Skeletal muscle cell (primary cell): Measurements from ENCODE around the gene BOK.
A peak's percentile ranks its signal among the peaks of the same experiment; 100 is the strongest.
"Not testable (repeated sequence)": the region's sequence is repeated elsewhere in the genome, so short reads cannot be mapped to it uniquely, and the experiment has no call there.

ENCODE experiments used
- DNase-seq: peaks from one replicate; pipeline ENCODE4 v3.0.0-alpha.2; 2010; ENCODE audit warnings: low read depth
- H3K4me3 ChIP-seq: 2 replicates; pipeline ENCODE4 v1.5.1; 2011; ENCODE audit warnings: low read depth, mild to moderate bottlenecking, control low read depth, low read length, moderate library complexity

BOK gene

DNA sequence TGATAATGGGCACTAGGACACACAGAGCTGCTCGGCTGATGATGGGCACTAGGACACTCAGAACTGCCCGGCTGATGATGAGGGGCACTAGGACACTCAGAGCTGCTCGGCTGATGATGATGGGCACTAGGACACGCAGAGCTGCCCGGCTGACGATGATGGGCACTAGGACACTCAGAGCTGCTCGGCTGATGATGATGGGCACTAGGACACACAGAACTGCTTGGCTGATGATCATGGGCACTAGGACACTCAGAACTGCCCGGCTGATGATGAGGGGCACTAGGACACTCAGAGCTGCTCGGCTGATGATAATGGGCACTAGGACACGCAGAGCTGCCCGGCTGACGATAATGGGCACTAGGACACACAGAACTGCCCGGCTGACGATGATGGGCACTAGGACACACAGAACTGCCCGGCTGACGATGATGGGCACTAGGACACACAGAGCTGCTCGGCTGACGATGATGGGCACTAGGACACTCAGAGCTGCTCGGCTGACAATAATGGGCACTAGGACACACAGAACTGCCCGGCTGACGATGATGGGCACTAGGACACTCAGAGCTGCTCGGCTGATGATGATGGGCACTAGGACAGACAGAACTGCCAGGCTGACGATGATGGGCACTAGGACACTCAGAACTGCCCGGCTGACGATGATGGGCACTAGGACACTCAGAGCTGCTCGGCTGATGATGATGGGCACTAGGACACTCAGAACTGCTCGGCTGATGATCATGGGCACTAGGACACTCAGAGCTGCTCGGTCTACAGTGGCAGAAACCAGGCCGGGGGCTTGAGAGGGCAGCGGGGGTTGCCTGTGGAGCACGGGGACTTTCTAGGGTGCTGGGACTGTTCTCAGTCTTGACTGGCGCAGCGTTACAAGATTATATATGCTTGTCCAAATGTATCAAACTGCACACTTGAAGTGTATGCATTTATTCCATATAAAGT lies 32.2 kb downstream of the BOK start:
- not testable (repeated sequence) for H3K4me3 ChIP-seq, DNase-seq

GRCh38 chr2:241592126-241592845 lies 33.7 kb downstream of the BOK start:
- no peak overlapping the region for H3K4me3 ChIP-seq
- DNase-seq: no peak

GRCh38 chr2:241593271-241593670 lies 34.7 kb downstream of the BOK start:
- no peak overlapping the region for H3K4me3 ChIP-seq
- no peak for DNase-seq

DNA sequence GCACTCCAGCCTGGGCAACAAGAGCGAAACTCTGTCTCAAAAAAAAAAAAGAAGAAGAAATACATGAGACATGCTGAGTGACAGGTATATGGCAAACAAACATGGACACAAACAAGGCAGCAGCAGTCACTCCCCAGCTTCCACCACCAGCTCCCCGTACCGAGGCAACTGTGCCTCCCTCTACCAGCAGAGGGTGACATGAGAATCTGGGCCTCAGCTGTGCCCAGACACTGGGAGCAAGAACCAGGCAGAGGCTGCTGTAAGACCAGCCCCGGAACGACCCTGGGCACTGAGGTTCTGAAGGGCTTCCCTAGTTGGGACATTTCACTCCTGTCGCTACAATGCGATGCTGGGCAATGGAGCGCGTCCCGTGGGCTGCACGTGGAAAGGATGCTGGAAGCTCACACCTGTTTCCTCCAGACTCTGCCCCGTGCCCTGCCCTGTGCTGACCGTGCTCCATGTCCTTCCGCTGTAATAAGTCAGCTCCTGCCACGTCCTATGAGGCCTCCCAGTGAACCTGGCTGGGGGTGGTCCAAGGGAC lies 37.1 kb downstream of the BOK start:
- no peak overlapping the region for H3K4me3 ChIP-seq
- no peak for DNase-seq

DNA sequence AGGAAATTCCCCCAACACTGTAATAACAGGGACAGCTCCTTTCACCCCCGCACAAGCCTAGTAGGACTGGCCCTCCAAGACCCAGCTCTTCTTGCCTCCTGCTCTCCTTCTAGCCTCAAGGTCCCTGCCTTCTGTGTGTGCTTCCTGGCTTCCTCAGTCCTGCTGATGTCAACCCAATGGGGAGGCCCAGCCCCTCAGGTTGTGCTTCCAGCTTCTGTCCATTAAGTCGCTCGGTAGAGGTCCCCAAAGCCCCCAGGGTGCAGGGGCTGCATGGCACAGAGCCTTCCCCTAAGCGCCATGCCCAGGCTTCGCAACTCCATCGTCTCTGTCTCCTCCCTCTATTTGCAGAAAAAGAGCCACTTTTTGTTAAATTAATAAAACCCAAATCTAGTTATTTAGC lies 39.0 kb downstream of the BOK start:
- DNase-seq: no peak
- no peak overlapping the region for H3K4me3 ChIP-seq

GRCh38 chr2:241598061-241598460 lies 39.5 kb downstream of the BOK start:
- peak; percentile 35 for DNase-seq
- no peak overlapping the region for H3K4me3 ChIP-seq

DNA sequence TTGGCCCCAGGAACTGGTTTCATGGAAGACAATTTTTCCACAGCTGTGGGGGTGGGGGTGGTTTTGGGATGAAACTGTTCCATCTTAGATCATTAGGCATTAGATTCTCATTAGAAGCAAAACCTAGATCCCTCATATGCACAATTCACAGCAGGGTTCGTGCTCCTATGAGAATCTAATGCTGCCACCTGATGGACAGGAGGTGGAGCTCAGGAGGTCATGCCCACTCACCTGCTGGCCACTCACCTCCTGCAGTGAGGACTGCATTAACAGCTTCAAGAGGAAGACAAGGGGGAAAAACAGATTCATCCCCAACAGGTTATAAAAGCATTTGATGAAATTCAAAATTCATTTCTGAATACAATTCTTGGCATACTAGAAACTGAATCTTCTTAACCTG lies 39.9 kb downstream of the BOK start:
- DNase-seq: no peak
- H3K4me3 ChIP-seq: no peak overlapping the region

DNA sequence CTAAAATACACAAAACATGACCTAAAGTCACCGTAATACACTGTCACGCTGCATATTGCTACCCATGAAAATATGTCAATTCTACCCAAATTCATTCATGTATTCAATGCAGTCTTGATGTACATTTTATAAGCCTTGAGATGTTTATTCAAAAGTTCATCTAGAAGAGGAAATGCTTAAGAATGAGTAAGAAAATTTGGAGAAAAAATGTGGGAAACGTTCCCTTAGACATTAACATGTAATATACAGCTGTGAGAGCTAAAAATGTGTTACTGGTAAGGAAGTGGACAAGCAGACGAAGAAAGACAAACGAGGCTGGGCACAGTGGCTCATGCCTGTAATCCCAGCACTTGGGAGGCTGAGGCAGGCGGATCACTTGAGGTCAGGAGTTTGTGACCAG lies 41.1 kb downstream of the BOK start:
- H3K4me3 ChIP-seq: no peak overlapping the region
- DNase-seq: no peak

DNA sequence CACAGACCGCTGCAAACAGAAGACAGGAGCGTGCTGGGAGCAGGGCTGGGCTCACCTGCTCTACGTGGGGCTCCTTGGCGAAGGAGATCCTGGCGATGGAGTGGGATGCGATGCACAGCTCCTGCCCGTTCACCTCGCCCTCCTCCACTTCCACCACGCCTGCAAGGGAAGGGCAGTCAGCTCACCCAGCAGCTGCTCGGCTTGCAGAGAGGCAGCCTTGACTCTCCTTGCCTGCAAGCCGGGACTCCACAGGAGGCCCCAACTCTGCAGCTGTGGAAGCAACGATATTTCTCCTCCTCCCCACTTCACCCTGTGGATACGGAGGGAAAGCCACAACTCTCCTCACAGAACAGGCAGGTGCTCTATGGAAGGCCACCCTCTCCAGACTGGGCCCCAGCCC lies 43.3 kb downstream of the BOK start:
- no peak for DNase-seq
- no peak overlapping the region for H3K4me3 ChIP-seq

GRCh38 chr2:241602720-241603119 lies 44.2 kb downstream of the BOK start:
- DNase-seq: no peak

GRCh38 chr2:241603686-241604085 lies 45.1 kb downstream of the BOK start:
- no peak overlapping the region for H3K4me3 ChIP-seq
- DNase-seq: no peak

More at GRCh38 chr2:241602720-241603119, 44.2 kb downstream of the BOK start:
- H3K4me3 ChIP-seq: no peak overlapping the region

DNA sequence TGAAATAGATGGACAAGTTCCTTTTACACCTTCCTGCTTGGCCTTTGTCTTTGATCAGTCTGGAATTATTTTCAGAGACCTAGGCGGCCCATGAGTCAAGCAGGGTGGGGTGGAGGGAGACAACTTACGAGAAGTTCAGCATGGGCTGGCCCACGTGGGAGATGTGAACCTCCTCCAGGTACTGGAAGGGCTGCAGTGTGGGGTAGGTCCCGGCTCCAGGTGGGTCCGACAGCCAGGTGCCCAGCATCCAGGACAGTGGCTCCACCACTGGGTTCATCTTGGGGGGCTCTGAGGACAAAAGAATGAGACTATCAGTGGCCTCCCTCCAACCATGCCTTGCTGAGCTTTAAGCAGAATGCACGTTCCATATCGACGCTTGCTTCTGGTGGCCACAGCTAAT lies 47.6 kb downstream of the BOK start:
- no peak for DNase-seq

GRCh38 chr2:241607162-241607885 lies 48.8 kb downstream of the BOK start:
- no peak for DNase-seq
- H3K4me3 ChIP-seq: no peak overlapping the region

More for the DNA sequence above, 47.6 kb downstream of the BOK start:
- H3K4me3 ChIP-seq: no peak overlapping the region

- H3K4me3 ChIP-seq: no peak overlapping the region
Measured at GRCh38 chr2:241608881-241609280, 50.3 kb downstream of the BOK start.

DNA sequence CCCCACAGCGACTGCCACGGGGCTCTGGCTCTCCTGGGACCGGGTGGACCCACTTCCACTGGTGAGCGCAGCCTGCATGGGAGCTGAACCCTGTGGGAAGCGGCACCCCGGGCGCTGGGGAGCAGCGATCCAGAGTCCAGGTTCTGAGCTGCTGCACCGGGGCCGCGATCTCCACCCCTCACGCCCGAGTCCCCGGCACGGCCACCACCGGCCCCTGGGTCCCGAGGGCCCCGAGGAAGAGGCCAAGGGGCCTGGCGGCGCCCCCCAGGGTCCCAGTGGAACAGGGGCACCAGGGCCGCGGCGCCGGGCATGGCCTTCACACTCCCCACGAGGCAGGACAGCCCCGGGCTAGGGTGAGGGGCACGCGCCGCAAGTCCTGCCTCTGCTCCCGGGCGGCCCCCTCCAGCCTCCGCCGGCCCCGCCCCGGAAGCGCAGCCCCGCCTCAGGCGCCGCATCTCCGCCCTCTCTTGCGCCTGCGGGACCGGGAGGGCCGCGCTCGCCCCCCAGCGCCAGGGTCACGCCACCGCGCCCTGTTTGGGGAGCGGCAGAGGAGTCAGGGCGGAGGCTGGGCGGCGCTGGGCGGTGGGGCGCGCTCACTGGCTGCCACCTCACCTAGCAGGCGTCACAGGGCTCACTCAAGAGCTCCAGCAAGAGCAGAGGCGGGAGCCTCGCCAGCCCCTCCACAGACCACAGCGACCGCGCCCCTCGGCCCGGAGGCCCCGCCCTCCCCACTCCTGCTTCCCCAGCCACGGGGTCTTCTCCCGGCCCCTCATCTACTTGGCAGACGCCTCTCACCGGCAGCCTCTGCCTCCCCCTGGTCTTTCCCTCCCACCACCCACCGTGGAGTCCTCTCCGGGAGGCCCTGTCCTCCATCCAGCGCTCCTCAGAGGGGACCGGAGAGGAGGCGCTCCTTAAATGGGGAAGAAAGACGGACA lies 51.6 kb downstream of the BOK start:
- DNase-seq: peak; percentile 50
- H3K4me3 ChIP-seq: peak overlapping the region; percentile 56

More at GRCh38 chr2:241608881-241609280, 50.3 kb downstream of the BOK start:
- DNase-seq: no peak

DNA sequence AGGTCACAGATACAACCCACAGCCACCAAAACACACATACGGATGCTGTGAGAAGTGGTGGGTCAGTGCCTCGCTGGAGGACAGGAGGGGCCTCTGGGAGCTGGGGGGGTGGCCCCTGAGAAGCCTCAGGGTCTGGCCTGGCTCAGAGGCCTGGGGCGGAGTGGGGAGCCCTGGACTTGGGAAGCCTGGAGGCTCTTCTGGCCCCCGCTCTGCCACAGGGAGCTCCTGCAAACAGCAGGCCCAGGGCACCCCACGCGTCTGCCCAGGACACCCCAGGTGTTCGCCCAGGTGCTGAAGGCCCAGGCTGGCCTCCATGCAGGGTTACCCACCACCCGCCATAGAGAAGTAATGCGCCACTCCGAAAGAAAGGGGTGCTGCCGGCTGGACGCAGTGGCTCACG lies 52.5 kb downstream of the BOK start:
- no peak for DNase-seq
- no peak overlapping the region for H3K4me3 ChIP-seq

- DNase-seq: no peak
- H3K4me3 ChIP-seq: no peak overlapping the region
Measured at GRCh38 chr2:241612156-241613016, 53.8 kb downstream of the BOK start.
